IMR-90 (cell line): ENCODE results near the gene GMEB2.

Source experiments
- RCOR1 ChIP-seq: IDR thresholded peaks from 2 replicates; pipeline ENCODE4 v1.6.1; 2012; ENCODE audit warnings: mild to moderate bottlenecking, low read length, improper control_type of control experiment; ENCODE audit not compliant: insufficient replicate concordance
- SMC3 ChIP-seq: fragments of 150-350 bp; IDR thresholded peaks from 2 replicates; pipeline ENCODE4 v1.6.1; 2016; ENCODE audit warnings: low read depth, mild to moderate bottlenecking, antibody characterized with exemption, low read length, moderate library complexity
- TF ChIP-seq, protein P1 (sequence below): conservative IDR thresholded peaks from 2 replicates; pipeline ENCODE4 v1.5.1; 2012; ENCODE audit warnings: mild to moderate bottlenecking, low read depth, low read length, improper control_type of control experiment

DNA sequence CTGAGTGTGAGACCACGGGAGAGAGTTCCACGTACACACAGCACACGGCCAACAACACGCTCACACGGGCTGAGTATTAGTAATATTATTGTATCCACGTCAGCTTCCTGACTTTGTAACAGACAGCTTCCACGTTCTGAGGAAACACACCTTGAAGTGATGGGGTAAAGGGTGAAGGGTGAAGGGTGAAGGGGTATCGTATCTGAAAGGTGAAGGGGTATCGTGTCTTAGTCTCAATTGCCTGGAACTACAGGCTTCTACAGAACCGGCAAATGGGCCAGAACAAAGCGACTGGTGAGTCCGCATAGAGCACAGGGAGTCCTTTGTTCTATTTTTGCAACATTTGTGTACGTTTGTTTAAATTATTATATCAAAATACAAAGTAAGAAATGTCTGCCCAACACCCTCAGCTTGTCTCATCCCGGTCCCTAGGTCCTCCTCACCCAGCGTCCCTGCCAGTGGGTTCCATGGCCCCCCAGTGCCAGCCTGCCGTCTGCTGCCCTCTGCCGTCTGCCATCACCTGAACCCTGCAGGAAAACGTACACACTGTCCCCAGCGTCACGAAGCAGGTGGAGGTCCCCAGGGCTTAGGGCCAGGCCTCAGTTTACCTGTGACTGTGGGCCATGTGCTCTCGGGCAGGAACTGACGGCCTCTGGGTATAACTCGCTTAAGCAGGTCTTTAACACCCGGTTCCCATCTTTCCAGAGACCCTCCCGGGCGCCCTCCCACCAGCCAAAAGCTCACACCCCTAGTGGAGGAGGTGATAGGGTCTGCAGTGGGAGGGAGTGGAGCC lies 48.5 kb downstream of the GMEB2 start:
- TF ChIP-seq, protein P1, sequence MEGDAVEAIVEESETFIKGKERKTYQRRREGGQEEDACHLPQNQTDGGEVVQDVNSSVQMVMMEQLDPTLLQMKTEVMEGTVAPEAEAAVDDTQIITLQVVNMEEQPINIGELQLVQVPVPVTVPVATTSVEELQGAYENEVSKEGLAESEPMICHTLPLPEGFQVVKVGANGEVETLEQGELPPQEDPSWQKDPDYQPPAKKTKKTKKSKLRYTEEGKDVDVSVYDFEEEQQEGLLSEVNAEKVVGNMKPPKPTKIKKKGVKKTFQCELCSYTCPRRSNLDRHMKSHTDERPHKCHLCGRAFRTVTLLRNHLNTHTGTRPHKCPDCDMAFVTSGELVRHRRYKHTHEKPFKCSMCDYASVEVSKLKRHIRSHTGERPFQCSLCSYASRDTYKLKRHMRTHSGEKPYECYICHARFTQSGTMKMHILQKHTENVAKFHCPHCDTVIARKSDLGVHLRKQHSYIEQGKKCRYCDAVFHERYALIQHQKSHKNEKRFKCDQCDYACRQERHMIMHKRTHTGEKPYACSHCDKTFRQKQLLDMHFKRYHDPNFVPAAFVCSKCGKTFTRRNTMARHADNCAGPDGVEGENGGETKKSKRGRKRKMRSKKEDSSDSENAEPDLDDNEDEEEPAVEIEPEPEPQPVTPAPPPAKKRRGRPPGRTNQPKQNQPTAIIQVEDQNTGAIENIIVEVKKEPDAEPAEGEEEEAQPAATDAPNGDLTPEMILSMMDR, result no peak
- TF ChIP-seq SMC3 (no peak), RCOR1 (no peak)
